Stomach (tissue), 4 donors: ENCODE data around the gene IL22RA2.

Experiments
- EP300 ChIP-seq: sonication (generic); formaldehyde crosslinking; IDR thresholded peaks from one replicate; pipeline ENCODE4 v1.6.1; 2017; ENCODE audit warnings: antibody characterized with exemption
- POLR2A ChIP-seq, 4 donors: fragments of 450-650 bp; IDR thresholded peaks; one replicate each; pipeline ENCODE4 v1.6.1; 2016; ENCODE audit warnings: antibody characterized with exemption in 4 of 4, control low read depth in 2 of 4, mild to moderate bottlenecking in 1 of 4, moderate library complexity in 1 of 4
- POLR2AphosphoS5 ChIP-seq, 3 donors: sonication (generic); formaldehyde crosslinking; IDR thresholded peaks; one replicate each; pipeline ENCODE4 v1.6.1; 2016; ENCODE audit warnings: antibody characterized with exemption in 3 of 3
- TF ChIP-seq, protein P1 (sequence below), 7 experiments: fragments of 450-650 bp in 4 of 7; fragments of 200-600 bp in 3 of 7; sonication (generic) in 3 of 7; IDR thresholded peaks; one replicate each; pipeline ENCODE4 v1.5.1; 2016 to 2019; ENCODE audit warnings: antibody characterized with exemption in 7 of 7, control low read depth in 2 of 7, mild to moderate bottlenecking in 1 of 7

DNA sequence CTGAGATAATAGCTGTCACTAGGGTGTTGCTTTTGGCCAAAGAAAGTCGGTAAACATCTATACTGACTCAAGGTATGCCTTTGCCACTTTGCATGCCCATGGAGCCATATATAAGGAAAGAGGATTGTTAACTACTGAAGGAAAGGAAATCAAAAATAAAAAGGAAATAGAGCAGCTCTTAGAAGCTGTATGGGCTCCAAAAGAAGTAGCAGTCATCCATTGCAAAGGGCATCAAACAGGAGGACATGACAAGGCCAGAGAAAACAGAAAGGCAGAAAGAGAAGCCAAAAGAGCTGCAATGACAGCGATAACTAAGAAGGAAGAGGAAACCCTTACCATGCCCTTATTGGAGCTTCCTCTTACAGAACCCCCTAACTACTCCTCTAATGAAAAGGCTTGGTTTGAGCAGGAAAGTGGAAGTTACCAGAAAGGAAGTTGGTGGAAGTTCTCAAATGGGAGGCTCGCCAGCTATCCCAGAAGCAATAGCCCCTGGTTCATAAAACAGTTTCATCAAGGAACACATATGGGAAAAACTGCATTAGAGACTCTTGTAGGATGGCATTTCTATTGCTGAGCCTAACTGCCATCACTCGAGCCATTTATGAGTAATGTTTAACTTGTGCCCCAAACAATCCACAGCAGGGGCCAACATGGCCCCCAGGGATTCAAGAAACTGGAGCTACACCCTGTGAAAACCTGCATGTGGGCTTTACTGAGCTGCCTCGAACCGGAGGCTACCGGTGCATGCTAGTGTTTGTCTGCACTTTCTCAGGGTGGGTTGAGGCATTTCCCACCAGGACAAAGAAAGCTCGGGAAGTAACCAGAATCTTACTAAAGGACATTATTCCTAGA is 7.0 kb downstream of the IL22RA2 start:
- TF ChIP-seq POLR2AphosphoS5 (IDR thresholded peaks at IDR 0.05) (no peak), POLR2A (IDR thresholded peaks at IDR 0.05) (no peak), EP300 (no peak)
- TF ChIP-seq, protein P1, sequence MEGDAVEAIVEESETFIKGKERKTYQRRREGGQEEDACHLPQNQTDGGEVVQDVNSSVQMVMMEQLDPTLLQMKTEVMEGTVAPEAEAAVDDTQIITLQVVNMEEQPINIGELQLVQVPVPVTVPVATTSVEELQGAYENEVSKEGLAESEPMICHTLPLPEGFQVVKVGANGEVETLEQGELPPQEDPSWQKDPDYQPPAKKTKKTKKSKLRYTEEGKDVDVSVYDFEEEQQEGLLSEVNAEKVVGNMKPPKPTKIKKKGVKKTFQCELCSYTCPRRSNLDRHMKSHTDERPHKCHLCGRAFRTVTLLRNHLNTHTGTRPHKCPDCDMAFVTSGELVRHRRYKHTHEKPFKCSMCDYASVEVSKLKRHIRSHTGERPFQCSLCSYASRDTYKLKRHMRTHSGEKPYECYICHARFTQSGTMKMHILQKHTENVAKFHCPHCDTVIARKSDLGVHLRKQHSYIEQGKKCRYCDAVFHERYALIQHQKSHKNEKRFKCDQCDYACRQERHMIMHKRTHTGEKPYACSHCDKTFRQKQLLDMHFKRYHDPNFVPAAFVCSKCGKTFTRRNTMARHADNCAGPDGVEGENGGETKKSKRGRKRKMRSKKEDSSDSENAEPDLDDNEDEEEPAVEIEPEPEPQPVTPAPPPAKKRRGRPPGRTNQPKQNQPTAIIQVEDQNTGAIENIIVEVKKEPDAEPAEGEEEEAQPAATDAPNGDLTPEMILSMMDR (IDR thresholded peaks at IDR 0.05): no peak
